Neural progenitor cell (in vitro differentiated cells): ENCODE data around the gene CDH2. TPM values are rescaled to one million over a fixed set of nuclear protein-coding genes. Genes with fewer than 3 reads are reported as not detected.
A peak's percentile ranks its signal among the peaks of the same experiment; 100 is the strongest.

Experiments
- DNase-seq: peaks from one replicate; pipeline ENCODE4 v3.0.0-alpha.2; 2016; ENCODE audit warnings: low spot score
- H2AFZ ChIP-seq: fragments of 200-600 bp; sonication (generic); replicated peaks from 2 replicates; pipeline ENCODE4 v1.6.1; 2016; ENCODE audit warnings: antibody characterized with exemption
- H3F3A ChIP-seq: fragments of 200-600 bp; sonication (generic); 2 replicates; pipeline ENCODE4 v1.6.1; 2016; ENCODE audit warnings: antibody characterized with exemption, low read depth
- H3K27ac ChIP-seq: fragments of 200-600 bp; sonication (generic); 2 replicates; pipeline ENCODE4 v1.5.1; 2016; ENCODE audit warnings: mild to moderate bottlenecking
- H3K27me3 ChIP-seq: fragments of 200-600 bp; sonication (generic); 2 replicates; pipeline ENCODE4 v1.6.1; 2016; ENCODE audit warnings: mild to moderate bottlenecking, moderate library complexity
- H3K36me3 ChIP-seq: fragments of 200-600 bp; sonication (generic); 2 replicates; pipeline ENCODE4 v1.5.1; 2016
- H3K4me1 ChIP-seq: fragments of 200-600 bp; sonication (generic); 2 replicates; pipeline ENCODE4 v1.6.1; 2016; ENCODE audit warnings: mixed run types
- H3K4me2 ChIP-seq: fragments of 200-600 bp; sonication (generic); 2 replicates; pipeline ENCODE4 v1.6.1; 2016
- H3K4me3 ChIP-seq: fragments of 200-600 bp; sonication (generic); 2 replicates; pipeline ENCODE4 v1.5.1; 2016
- H3K79me2 ChIP-seq: fragments of 200-600 bp; sonication (generic); 2 replicates; pipeline ENCODE4 v1.6.1; 2016; ENCODE audit warnings: low read depth
- H3K9ac ChIP-seq: fragments of 200-600 bp; sonication (generic); 2 replicates; pipeline ENCODE4 v1.6.1; 2016
- H3K9me3 ChIP-seq: fragments of 200-600 bp; sonication (generic); 2 replicates; pipeline ENCODE4 v1.5.1; 2016; ENCODE audit warnings: low read depth
- H4K20me1 ChIP-seq: fragments of 200-600 bp; sonication (generic); 2 replicates; pipeline ENCODE4 v1.6.1; 2016; ENCODE audit warnings: low read depth
- H3K27ac Mint-ChIP-seq: 3 replicates; pipeline ENCODE4 v1.8.0; 2021; ENCODE audit warnings: mixed read lengths
- H3K27me3 Mint-ChIP-seq: 2 replicates; pipeline ENCODE4 v1.8.0; 2022; ENCODE audit warnings: low read depth, mild to moderate bottlenecking, inconsistent platforms, moderate library complexity, mixed read lengths; ENCODE audit not compliant: insufficient read depth
- H3K36me3 Mint-ChIP-seq: 3 replicates; pipeline ENCODE4 v1.8.0; 2021; ENCODE audit warnings: mixed read lengths
- H3K4me1 Mint-ChIP-seq: 3 replicates; pipeline ENCODE4 v1.8.0; 2021; ENCODE audit warnings: mixed read lengths
- H3K4me3 Mint-ChIP-seq: 3 replicates; pipeline ENCODE4 v1.8.0; 2021; ENCODE audit warnings: mild to moderate bottlenecking, moderate library complexity, mixed read lengths
- H3K9me3 Mint-ChIP-seq: 3 replicates; pipeline ENCODE4 v1.8.0; 2020; ENCODE audit warnings: mixed read lengths
- EZH2 ChIP-seq: fragments of 200-600 bp; sonication (generic); IDR thresholded peaks from 2 replicates; pipeline ENCODE4 v1.6.1; 2017; ENCODE audit warnings: antibody characterized with exemption, mild to moderate bottlenecking, moderate library complexity
- EZH2phosphoT487 ChIP-seq: fragments of 200-600 bp; sonication (generic); IDR thresholded peaks from 2 replicates; pipeline ENCODE4 v1.6.1; 2017; ENCODE audit warnings: antibody characterized with exemption
- total RNA-seq: library from RNA; depleted of rRNA; stranded (reverse); fragments of >200 nt; gene quantifications from 2 replicates; pipeline ENCODE4 v1.2.3, GENCODE V29; 2015; ENCODE audit warnings: low replicate concordance
- TF ChIP-seq, protein P1 (sequence below): fragments of 200-600 bp; sonication (generic); IDR thresholded peaks from 2 replicates; pipeline ENCODE4 v1.5.1; 2017; ENCODE audit warnings: antibody characterized with exemption, mild to moderate bottlenecking

CDH2 gene
- total RNA-seq, 1 donor from 2014 or later = 459 TPM

- DNase-seq = no peak
- Histone ChIP-seq H3K9me3 (no peaks in the 10 kb centered on the region), H3K79me2 (peaks cover 4% of the 10 kb centered on the region), H4K20me1 (no peaks in the 10 kb centered on the region), H3K4me2 (no peak overlapping the region), H3K4me1 (peaks cover 16% of the 10 kb centered on the region), H3K36me3 (peaks cover 29% of the 10 kb centered on the region), H3K27me3 (no peaks in the 10 kb centered on the region), H3K4me3 (no peak overlapping the region), H2AFZ (no peak overlapping the region), H3F3A (peaks cover 54% of the 10 kb centered on the region), H3K27ac (peak overlapping the region; percentile 35), H3K9ac (no peak overlapping the region)
- H3K4me3 Mint-ChIP-seq = no peak overlapping the region
- peaks cover 2% of the 10 kb centered on the region for H3K27me3 Mint-ChIP-seq
- H3K36me3 Mint-ChIP-seq = peaks cover 58% of the 10 kb centered on the region
- TF ChIP-seq, protein P1, sequence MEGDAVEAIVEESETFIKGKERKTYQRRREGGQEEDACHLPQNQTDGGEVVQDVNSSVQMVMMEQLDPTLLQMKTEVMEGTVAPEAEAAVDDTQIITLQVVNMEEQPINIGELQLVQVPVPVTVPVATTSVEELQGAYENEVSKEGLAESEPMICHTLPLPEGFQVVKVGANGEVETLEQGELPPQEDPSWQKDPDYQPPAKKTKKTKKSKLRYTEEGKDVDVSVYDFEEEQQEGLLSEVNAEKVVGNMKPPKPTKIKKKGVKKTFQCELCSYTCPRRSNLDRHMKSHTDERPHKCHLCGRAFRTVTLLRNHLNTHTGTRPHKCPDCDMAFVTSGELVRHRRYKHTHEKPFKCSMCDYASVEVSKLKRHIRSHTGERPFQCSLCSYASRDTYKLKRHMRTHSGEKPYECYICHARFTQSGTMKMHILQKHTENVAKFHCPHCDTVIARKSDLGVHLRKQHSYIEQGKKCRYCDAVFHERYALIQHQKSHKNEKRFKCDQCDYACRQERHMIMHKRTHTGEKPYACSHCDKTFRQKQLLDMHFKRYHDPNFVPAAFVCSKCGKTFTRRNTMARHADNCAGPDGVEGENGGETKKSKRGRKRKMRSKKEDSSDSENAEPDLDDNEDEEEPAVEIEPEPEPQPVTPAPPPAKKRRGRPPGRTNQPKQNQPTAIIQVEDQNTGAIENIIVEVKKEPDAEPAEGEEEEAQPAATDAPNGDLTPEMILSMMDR = no peak
- TF ChIP-seq EZH2phosphoT487 = no peak
- no peak for TF ChIP-seq EZH2
- no peak overlapping the region for H3K27ac Mint-ChIP-seq
- H3K4me1 Mint-ChIP-seq = peaks cover 46% of the 10 kb centered on the region
- no peaks in the 10 kb centered on the region for H3K9me3 Mint-ChIP-seq
Observed at GRCh38 chr18:27952741-27953140, 224.2 kb downstream of the CDH2 start.

GRCh38 chr18:27950648-27951228 lies 226.2 kb downstream of the CDH2 start:
- Histone ChIP-seq H2AFZ (no peak overlapping the region), H3K9ac (no peak overlapping the region), H3K9me3 (no peaks in the 10 kb centered on the region), H3K27ac (peak overlapping the region; percentile 45), H3K36me3 (peaks cover 28% of the 10 kb centered on the region), H4K20me1 (no peaks in the 10 kb centered on the region), H3K27me3 (no peaks in the 10 kb centered on the region), H3F3A (peaks cover 57% of the 10 kb centered on the region), H3K4me2 (no peak overlapping the region), H3K79me2 (peaks cover 4% of the 10 kb centered on the region), H3K4me1 (peaks cover 8% of the 10 kb centered on the region), H3K4me3 (no peak overlapping the region)
- no peak for DNase-seq
- H3K4me3 Mint-ChIP-seq = no peak overlapping the region
- no peaks in the 10 kb centered on the region for H3K27me3 Mint-ChIP-seq
- H3K4me1 Mint-ChIP-seq = peaks cover 32% of the 10 kb centered on the region
- no peaks in the 10 kb centered on the region for H3K9me3 Mint-ChIP-seq
- H3K27ac Mint-ChIP-seq = peak overlapping the region; percentile 89
- TF ChIP-seq EZH2 (no peak), EZH2phosphoT487 (no peak)
- TF ChIP-seq, protein P1 = no peak
- H3K36me3 Mint-ChIP-seq = peaks cover 44% of the 10 kb centered on the region

DNA sequence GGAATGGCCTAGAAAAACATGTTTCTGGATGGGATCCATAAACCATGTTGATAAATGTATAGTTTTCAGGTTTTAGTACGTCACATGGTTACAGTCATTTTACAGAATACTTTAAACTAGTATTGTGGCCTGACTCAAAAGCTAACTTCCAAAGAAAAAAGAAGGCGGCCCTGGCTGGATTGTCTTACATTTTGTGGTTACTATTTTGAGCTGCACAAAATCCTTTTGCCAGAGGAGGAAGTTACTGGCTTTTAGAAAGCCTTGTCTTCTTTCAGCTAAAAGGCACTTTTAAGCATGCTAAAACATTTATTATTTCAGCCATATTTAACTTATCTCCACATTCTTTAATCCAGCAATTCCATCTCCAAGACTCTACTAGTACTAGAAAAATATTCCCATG lies 227.9 kb downstream of the CDH2 start:
- Mint-ChIP-seq H3K4me3 (no peak overlapping the region), H3K27ac (no peak overlapping the region), H3K4me1 (peaks cover 33% of the 10 kb centered on the region), H3K9me3 (no peaks in the 10 kb centered on the region), H3K27me3 (peaks cover 3% of the 10 kb centered on the region), H3K36me3 (peaks cover 39% of the 10 kb centered on the region)
- DNase-seq = no peak
- peak overlapping the region; percentile 63 for H3K27ac ChIP-seq
- no peaks in the 10 kb centered on the region for H3K79me2 ChIP-seq
- no peaks in the 10 kb centered on the region for H3K27me3 ChIP-seq
- H3K9me3 ChIP-seq = no peaks in the 10 kb centered on the region
- H3K4me1 ChIP-seq = no peaks in the 10 kb centered on the region
- no peak overlapping the region for H2AFZ ChIP-seq
- no peaks in the 10 kb centered on the region for H4K20me1 ChIP-seq
- TF ChIP-seq EZH2 = no peak
- no peak for TF ChIP-seq EZH2phosphoT487
- TF ChIP-seq, protein P1 = no peak
- no peak overlapping the region for H3K4me3 ChIP-seq
- H3K4me2 ChIP-seq = no peak overlapping the region
- H3K36me3 ChIP-seq = peaks cover 28% of the 10 kb centered on the region
- peaks cover 52% of the 10 kb centered on the region for H3F3A ChIP-seq
- H3K9ac ChIP-seq = no peak overlapping the region
